Islet precursor cell (in vitro differentiated cells): Measurements from ENCODE around the gene MPP7.

ENCODE experiments used
- DNase-seq: peaks from one replicate; pipeline ENCODE4 v3.0.0-alpha.2; 2018

The MPP7 gene

DNA sequence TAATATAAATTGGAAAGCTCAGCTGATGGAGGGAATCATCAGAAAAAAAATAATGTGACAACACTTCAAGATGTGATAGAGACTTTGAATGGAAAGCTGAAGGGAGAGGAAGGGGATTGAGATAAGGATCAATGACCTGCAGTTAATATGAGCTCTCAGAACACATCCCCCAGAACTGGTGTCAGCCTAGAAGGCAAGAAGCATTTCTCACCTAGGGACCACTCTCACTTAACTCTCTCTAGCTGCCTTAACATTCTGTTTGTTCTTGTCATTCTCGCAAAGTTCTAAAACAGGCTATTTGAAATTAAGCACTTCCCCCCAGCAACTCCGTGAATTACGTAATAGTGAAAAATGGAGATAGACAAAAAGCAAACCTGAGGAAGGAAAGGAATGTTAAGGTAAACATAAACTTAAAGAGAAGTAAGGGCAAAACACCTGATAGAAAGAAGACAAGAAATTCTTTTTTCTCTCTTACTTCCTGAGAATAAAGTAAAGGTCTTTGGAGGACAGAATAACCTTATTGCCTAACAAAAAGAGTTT, 1.2 kb upstream of the MPP7 start:
- DNase-seq, result no peak

DNA sequence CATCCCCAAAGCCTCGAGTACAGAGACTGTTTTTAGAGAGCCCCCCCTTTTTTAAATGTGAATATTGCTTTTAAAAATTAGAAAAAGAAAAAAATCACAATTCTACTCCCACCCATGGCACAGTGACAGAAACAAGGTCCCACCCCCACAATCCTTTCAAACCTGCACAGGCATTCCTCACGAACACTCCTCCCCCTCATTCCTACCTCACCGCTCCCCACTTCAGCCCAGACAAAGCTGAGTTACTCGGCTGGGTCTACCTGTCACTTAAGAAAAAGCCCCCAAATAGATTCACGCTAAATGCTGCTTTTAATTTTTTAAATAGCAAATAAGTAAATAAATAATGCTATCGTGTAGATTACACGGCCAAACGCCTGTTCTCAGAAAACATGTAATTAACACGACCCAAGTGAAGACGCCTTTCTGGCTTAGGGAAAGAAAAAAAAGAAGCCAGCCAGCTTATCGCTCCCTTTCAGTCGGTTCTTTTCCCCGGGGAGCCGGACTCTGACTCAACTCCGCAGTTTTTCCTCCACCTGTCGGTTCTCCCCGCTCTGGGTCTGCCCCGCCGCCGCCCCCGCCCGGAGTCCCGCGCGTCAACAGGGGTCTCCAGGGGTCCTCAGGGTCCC, 739 bp downstream of the MPP7 start:
- no peak for DNase-seq

DNA sequence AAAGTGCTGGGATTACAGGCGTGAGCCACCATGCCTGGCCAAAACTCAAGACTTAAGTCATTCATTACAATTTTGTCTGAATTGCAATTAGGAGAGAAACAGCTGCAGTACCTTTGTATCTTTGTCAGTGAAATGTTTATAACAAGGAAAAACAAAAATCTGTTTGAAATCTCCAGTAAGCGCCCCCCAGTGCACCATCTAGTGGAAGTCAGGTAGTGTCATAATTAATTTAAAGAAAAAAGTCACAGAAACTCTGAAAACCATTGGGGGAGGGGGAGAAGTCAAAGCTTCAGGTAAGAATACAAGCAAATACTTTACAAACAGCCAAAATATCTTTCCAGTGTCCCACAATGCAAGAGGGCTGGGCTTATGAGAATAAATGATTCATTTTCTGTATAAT, 2.8 kb downstream of the MPP7 start:
- no peak for DNase-seq

DNA sequence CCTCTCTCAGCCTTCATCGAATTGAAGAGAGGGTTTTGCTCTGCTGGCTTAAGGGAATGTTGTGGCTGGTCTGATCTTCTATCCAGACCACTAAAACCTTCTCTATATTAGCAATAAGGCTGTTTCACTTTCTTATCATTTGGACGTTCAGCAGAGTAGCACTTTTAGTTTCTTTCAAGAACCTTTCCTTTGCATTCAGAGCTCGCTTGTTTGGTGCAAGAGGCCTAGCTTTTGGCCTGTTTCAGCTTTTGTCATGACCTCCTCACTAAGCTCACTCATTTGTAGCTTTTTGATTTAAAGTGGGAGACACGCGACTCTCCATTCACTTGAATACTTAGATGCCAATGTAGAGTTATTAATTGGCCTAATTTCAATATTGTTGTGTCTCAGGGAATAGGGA, 3.9 kb downstream of the MPP7 start:
- no peak for DNase-seq

DNA sequence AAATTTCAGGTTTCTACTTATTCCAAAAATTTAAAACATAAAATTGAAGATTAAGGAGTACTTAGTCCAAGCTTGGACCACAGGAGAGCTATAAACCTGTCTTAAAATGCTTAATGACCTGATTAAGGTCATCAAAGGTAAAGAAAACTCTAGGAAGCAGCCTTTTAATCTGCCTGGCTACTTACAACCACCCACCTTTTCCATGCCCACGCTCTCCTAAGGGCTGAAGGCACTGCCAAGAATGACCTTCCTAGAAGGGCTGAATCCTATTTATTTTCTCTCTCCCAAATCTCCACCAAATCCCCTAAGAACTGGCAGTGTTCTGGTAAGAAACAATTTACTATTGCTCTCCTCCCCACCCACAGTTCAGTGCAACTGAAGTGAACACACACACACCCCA, 6.8 kb downstream of the MPP7 start:
- no peak for DNase-seq

DNA sequence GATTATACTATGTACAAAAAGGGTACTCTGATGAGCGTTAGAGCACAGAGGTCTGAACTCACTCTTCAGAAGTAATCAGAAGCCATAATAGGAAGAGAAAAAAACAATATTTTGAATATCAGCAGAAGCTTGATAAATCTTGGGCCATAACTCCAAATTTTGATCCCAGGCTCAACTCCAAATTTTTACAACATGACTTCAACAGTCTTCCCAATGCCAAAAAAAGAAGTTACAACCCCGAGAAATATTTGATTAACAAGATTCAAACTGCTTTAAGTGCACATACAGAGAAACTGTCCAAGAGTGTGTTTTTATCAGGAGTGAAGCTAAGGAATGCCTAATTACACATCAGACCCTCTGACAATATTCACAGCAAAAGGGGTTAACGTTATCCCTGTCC, 7.5 kb downstream of the MPP7 start:
- no peak for DNase-seq

- DNase-seq, result no peak
Measured at GRCh38 chr10:28294809-28295208, 8.1 kb downstream of the MPP7 start.

DNA sequence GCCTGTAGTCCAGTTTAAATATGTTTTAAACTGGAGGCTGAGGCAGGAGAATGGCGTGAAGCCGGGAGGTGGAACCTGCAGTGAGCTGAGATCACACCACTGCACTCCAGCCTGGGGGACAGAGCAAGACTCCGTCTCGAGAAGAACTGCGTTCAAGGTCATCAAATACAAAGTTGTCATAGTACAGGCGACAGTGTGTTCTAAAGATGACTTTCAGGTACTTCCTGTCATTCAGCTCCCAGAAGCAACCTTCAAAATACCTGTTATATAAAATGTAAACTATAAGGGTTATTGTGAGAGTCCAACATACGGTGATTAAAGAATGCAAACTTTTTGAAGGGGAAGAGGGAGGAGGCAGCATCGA, 8.7 kb downstream of the MPP7 start:
- DNase-seq, result no peak

DNA sequence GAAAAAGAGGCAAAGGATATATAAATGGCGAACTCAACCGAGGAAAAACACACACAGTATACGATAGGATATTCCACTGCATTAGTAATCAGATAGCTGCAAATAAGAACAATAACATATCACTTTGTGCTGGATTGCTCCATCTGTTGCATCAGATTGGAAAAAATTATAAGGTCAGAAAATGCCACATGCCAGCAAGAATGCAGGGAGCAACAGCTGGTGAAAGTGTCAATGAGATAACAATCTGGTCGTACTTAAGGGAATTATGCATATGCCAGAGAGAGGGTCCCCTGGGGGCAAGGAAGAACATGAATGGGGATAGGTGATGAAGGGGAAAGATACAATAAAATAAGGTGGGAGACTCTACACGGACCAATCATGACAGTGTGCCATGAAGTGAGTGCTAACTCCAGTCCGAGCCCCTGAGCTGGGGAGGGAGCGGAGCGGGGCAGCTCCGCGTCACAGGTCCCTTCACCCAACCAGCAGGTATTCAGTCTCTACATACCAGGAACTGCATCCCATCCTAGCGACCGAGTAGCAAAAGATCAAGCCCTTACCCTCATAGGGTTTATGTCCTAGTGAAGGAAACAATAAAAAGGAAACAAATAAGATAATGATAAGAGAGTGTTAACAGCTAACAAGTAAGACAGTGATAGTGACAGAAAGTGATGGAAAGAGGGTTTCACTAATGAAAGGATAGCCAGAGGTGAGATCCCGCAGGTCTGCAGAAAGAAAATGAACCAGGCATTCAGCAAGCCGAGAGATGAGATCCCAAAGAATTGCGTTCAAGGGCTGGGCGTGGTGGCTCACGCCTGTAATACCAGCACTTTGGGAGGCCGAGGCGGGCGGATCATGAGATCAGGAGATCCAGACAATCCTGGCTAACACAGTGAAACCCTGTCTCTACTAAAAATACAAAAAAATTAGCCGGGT, 9.4 kb downstream of the MPP7 start:
- no peak for DNase-seq

- peak; percentile 83 for DNase-seq
Measured at GRCh38 chr10:28291881-28292297, 11.0 kb downstream of the MPP7 start.

GRCh38 chr10:28285816-28286215, 17.0 kb downstream of the MPP7 start:
- DNase-seq, result no peak

DNA sequence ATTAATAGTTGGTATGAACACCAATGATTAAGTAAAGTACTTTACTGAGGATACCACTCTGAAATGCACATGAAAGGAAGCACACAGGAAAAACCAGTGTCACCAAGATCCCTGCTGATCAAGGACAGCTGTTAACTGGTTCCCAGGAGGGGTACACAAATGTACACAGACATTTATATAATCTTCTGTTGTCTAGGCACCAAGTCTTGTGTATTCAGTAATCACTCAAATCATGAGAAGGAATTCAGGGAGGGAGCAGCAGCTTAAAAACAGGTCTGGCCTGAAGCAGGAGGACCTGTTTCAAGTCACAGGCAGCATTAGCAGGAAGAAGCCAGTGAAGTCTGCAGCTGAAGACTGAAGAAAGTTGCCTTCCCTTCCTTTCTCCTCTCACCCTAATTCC, 18.7 kb downstream of the MPP7 start:
- DNase-seq, result peak; percentile 62

DNA sequence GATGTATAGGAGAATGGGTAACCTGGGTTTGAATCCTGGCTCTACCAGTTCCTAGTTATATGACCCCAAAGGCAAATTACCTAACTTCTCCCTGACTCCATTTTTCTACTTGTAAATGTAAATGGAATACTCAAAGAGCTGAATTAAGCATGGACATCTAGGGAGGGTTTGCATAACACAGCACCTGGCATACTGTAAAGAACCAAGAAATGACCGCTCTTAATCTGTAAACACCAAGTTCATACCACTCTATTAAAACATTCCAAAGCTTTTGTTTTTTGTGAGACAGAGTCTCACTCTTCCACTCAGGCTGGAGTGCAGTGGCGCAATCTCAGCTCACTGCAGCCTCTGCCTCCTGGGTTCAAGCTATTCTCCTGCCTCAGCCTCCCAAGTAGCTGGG, 19.6 kb downstream of the MPP7 start:
- DNase-seq, result no peak

DNA sequence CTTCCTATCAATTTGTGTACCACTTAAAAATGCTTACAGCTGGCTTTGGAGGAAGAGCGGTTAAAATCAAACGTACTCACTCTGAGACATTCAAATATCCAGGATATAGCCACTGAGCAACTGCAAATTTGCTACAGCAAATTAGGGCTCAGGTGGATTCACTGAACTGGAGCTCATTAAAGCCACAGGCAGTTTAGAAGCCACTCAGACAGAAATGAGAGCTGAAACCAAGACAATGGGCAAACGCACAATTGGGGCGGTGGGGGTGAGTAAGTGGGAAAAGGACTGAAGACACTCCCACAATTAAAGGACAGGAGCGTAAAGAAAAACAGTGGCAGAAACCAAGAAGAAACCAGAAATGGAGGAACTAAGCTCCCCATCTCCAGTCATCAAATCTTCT, 20.5 kb downstream of the MPP7 start:
- no peak for DNase-seq

- no peak for DNase-seq
Measured at GRCh38 chr10:28281726-28282315, 21.0 kb downstream of the MPP7 start.

- no peak for DNase-seq
Measured at GRCh38 chr10:28280652-28281051, 22.2 kb downstream of the MPP7 start.

- DNase-seq, result no peak
Measured at GRCh38 chr10:28279878-28280277, 23.0 kb downstream of the MPP7 start.

DNA sequence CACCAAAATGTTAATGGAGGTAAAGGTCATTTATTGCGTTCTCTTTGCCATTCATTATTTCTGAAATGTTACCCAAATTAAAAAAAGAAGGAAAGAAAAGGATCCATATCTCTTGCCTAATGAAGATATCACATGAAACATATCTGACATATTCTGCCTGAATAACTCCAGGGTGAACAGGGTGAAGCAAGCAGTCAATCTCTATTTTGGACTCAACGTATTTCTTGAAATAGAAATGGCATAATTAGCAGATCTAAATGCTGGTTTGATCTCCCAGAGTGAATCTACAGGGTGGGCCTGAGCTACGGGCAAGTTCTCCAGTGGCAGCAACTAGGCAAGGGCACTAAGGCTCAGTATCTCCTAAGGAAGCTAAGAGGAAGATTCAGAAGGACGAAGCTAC, 24.0 kb downstream of the MPP7 start:
- no peak for DNase-seq

GRCh38 chr10:28276384-28276783, 26.5 kb downstream of the MPP7 start:
- no peak for DNase-seq

- DNase-seq, result no peak
Measured at GRCh38 chr10:28274475-28274874, 28.4 kb downstream of the MPP7 start.

- DNase-seq, result no peak
Measured at GRCh38 chr10:28273343-28273742, 29.5 kb downstream of the MPP7 start.

DNA sequence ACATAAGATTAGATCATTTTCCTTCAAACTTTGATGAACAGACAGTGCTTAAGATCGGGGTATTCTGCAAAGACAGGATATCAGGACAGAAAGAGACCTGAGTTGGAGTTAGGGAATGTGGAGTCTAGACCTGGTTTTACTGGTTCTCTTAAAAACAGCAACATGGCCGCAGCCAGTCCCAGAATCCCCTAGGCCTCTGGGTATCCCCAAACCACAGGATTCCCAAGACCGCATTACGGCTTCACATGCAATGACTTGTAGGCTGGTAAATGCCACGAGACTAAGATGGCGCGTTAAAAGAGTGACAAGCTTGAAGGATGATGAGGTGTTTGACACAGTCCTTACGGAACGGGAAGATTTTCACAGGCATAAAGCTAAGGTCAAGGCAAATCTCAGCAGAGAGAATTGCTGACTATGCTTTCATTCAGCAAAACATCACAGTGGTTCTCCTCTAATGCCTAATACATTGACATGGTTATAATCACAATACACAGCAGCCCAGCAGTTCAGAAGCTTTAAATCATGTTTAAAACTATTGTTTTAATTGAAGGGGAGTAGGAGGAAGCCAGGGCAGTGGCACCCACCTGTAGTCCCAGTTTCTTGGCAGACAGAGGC, 32.9 kb downstream of the MPP7 start:
- DNase-seq, result no peak

- DNase-seq, result no peak
Measured at GRCh38 chr10:28266449-28267224, 36.2 kb downstream of the MPP7 start.
